Ectodermal cell (in vitro differentiated cells): Measurements from ENCODE around the gene OR52B4. TPM values are rescaled to one million over a fixed set of nuclear protein-coding genes. Genes with fewer than 3 reads are reported as not detected.
"Not testable (repeated sequence)": the region's sequence is repeated elsewhere in the genome, so short reads cannot be mapped to it uniquely, and the experiment has no call there.

ENCODE experiments used
- H3K27ac ChIP-seq: 2 replicates; pipeline ENCODE4 v1.7.0; 2013; ENCODE audit warnings: mild to moderate bottlenecking, low read depth, low read length; ENCODE audit not compliant: insufficient read depth, poor library complexity, severe bottlenecking
- H3K27me3 ChIP-seq: 2 replicates; pipeline ENCODE4 v1.7.0; 2013; ENCODE audit warnings: mild to moderate bottlenecking, low read length; ENCODE audit not compliant: insufficient read depth, control insufficient read depth, poor library complexity, severe bottlenecking
- H3K36me3 ChIP-seq: one replicate; pipeline ENCODE4 v1.7.0; 2013; ENCODE audit warnings: low read length; ENCODE audit not compliant: control insufficient read depth, insufficient read depth
- H3K4me1 ChIP-seq: one replicate; pipeline ENCODE4 v1.7.0; 2013; ENCODE audit warnings: low read length; ENCODE audit not compliant: control insufficient read depth, insufficient read depth
- H3K4me3 ChIP-seq: 2 replicates; pipeline ENCODE4 v1.7.0; 2013; ENCODE audit warnings: low read depth, low read length, control low read depth; ENCODE audit not compliant: insufficient read depth
- H3K9me3 ChIP-seq: 2 replicates; pipeline ENCODE4 v1.7.0; 2013; ENCODE audit warnings: mild to moderate bottlenecking, low read length, moderate library complexity; ENCODE audit not compliant: control insufficient read depth
- WGBS, 2 experiments: methylation state at CpG; one replicate each; pipeline ENCODE4 v1.1.7; 2013; ENCODE audit warnings: missing lambda C conversion rate in 2 of 2; 5-methylcytosine and 5-hydroxymethylcytosine counted together
- polyA plus RNA-seq, 4 experiments: library from polyadenylated mRNA; stranded (reverse); fragments of 50-300 nt; gene quantifications; one replicate each; pipeline ENCODE4 v1.2.3, GENCODE V29; 2013

The OR52B4 gene
- polyA plus RNA-seq (2013, experiment 1 of 4) = not detected
- polyA plus RNA-seq (2013, experiment 2 of 4) = not detected
- polyA plus RNA-seq (2013, experiment 3 of 4) = not detected
- polyA plus RNA-seq (2013, experiment 4 of 4) = not detected

DNA sequence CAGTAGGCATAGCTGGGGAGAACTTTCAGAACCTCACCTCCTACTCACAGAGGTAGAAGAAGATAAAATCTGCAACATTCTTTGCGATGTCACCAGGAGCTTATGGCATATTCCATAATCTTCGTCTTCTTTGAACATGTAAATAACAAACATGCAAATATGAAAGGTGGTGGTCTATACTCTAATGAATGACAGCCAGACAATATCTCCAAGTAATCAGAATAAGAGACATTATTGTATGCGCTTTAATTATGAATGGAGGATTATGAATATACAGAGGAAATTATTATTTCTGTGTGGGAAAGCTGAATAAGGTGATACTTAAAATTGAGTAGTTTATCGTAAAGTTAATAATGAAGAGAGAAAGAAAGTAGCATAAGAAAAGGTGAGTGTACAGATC lies at the start of gene OR52B4:
TSS of gene OR52B4 (minus strand) at position 101 of the 400 bp plus-strand sequence. CDS start at position 10, 91 bp downstream.
- Histone ChIP-seq H3K9me3 (no peaks in the 10 kb centered on the region), H3K27me3 (no peaks in the 10 kb centered on the region), H3K4me1 (no peaks in the 10 kb centered on the region), H3K4me3 (no peak within 1 kb of the TSS), H3K27ac (no peak within 1 kb of the TSS), H3K36me3 (no peaks in the 10 kb centered on the region)
- WGBS, 2 experiments = 82 to 96% methylated on average over 2 to 4 of the region's 4 CpGs

DNA sequence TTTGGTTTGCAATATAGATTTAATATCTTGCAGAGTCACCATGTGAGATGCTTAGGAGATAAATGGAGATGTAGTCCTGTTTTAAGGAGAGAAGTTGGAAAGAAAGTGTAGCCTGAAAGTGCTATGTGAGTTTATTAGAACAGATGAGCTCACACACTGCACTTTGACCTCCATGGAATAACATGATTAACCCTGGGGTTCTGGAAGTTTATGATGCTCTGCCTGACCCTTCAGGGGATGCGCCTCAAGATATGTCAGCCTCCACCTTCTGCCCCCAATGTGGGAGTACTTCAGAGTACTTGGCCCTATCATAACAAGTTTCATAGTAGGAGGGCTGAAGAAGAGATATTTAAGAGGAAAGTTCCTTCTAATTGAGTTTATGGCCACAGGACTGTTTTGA lies 48.6 kb upstream of the OR52B4 start:
- H3K36me3 ChIP-seq = no peaks in the 10 kb centered on the region
- H3K9me3 ChIP-seq = no peaks in the 10 kb centered on the region
- H3K27me3 ChIP-seq = no peaks in the 10 kb centered on the region
- no peak overlapping the region for H3K27ac ChIP-seq
- WGBS, 2 experiments = 80 to 95% methylated on average over 1 of the region's 1 CpG
- H3K4me3 ChIP-seq = no peak overlapping the region
- H3K4me1 ChIP-seq = no peaks in the 10 kb centered on the region

DNA sequence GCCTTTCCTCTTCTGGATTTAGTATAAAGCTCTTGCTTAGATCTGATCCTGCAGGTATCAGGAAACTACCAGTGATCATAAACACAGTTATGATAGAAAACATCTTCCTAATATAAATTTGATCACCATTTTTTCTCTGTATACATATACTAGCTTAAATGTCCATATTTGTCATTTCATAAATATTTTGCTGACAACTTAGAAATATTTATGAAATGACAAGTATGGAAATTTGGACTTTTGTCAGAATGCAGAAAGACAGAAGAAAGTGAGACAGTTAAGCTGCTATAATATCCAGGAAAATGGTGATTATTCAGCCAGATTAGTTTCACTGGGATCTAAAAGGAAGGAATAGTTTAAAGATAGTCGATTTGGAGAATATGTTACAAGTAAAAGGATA lies 48.1 kb upstream of the OR52B4 start:
- 84% methylated on average over 1 of the region's 1 CpG for WGBS, 2 experiments
- Histone ChIP-seq H3K27ac (no peak overlapping the region), H3K9me3 (no peaks in the 10 kb centered on the region), H3K36me3 (no peaks in the 10 kb centered on the region), H3K4me1 (no peaks in the 10 kb centered on the region), H3K4me3 (no peak overlapping the region), H3K27me3 (no peaks in the 10 kb centered on the region)

DNA sequence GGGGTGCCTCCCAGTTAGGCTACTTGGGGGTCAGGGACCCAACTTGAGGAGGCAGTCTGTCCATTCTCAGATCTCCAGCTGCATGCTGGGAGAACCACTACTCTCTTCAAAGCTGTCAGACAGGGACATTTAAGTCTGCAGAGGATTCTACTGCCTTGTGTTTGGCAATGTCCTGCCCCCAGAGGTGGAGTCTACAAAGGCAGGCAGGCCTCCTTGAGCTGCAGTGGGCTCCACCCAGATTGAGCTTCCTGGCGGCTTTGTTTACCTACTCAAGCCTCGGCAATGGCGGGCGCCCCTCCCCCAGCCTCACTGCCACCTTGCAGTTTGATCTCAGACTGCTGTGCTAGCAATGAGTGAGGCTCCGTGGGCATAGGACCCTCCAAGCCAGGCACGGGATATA lies 38.0 kb upstream of the OR52B4 start:
- H3K36me3 ChIP-seq, H3K27me3 ChIP-seq, H3K9me3 ChIP-seq, H3K4me1 ChIP-seq, H3K27ac ChIP-seq, H3K4me3 ChIP-seq: not testable (repeated sequence)
- WGBS, 2 experiments = 88 to 92% methylated on average over 6 of the region's 6 CpGs

DNA sequence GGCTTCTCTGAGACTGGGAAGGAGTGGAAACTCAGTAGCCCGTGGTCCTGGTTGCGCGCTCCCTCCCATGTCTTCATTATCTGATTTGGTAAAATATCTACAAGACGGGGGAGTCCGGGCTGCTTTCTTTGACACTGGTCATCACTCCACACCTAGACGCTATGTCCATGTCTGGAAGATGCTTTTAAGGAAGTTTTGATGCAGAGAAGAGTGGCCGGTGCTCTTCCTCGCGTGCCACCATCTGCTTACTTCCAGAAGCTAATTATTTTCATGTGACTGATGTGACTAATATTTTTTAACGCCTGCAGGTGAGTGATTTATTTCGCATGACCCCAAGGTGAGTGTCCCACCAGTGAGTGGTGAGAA lies 25.7 kb upstream of the OR52B4 start:
- H3K36me3 ChIP-seq = peaks cover 2% of the 10 kb centered on the region
- no peaks in the 10 kb centered on the region for H3K9me3 ChIP-seq
- H3K4me3 ChIP-seq = peak overlapping the region; percentile 62
- H3K27me3 ChIP-seq = no peaks in the 10 kb centered on the region
- no peaks in the 10 kb centered on the region for H3K4me1 ChIP-seq
- no peak overlapping the region for H3K27ac ChIP-seq
- WGBS, 2 experiments = 61 to 66% methylated on average over 11 of the region's 11 CpGs

DNA sequence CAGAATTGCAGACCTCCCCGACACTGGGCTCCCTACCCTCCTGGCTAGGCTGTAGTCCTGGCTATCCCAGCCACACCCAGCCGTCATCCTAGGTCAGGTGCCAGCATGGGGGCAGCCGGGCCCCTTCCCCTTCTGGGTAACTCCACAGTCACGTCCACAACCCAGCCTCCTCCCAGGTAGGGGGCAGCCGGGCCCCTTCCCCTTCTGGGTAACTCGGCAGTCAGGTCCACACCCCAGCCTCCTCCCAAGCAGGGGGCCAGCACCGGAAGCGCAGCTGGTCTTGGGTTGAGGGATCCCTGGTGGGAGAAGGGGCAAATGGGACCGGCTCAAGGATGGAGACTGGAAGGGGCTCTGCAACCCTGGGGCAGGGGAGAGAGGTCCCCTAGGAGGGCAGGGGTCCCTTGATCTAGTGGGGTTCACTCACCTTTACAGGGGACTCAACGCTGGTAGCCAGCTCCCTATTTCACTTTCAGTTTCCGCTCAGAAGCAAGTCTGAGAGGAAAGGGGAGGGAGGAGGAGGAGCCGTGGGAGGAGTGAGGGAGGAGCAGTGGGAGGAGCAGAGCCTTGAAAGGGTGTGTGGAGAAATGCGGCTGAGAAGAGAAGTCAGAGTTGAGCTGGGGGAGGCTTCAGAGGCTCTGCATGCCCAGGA lies 25.1 kb upstream of the OR52B4 start, which contains the start of gene TRIM21:
TSS of gene TRIM21 (minus strand) at position 494 of the 649 bp plus-strand sequence. CDS start 3,293 bp downstream, outside the sequence.
- 5 to 7% methylated on average over 13 of the region's 13 CpGs for WGBS, 2 experiments
- Histone ChIP-seq H3K9me3 (no peaks in the 10 kb centered on the region), H3K4me3 (peak within 1 kb of the TSS; percentile 62), H3K27me3 (no peaks in the 10 kb centered on the region), H3K4me1 (no peaks in the 10 kb centered on the region), H3K27ac (no peak within 1 kb of the TSS), H3K36me3 (peaks cover 2% of the 10 kb centered on the region)

DNA sequence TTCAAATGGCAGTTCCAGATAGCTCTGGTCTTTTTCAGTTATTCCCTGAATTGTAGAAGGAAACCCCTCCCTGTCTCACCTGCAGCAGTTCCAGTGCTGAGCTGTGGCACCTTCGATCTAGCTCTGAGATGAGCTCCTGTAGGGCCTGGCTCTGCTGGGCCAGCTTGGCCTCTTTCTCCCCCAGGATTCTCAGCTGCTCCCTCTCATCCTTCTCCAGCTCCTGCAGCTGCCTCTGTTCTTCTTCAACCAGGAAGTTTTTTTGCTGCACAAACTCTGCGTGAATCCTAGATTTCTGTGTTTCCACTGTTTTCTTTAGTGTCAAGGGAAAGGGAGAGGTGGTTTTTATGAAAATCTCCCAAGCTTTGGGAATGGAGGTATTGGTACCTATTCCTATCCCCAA lies 20.0 kb upstream of the OR52B4 start:
- WGBS, 2 experiments = 92 to 100% methylated on average over 2 of the region's 2 CpGs
- Histone ChIP-seq H3K27ac (no peak overlapping the region), H3K4me1 (no peaks in the 10 kb centered on the region), H3K9me3 (no peaks in the 10 kb centered on the region), H3K4me3 (no peak overlapping the region), H3K27me3 (no peaks in the 10 kb centered on the region), H3K36me3 (peaks cover 6% of the 10 kb centered on the region)

DNA sequence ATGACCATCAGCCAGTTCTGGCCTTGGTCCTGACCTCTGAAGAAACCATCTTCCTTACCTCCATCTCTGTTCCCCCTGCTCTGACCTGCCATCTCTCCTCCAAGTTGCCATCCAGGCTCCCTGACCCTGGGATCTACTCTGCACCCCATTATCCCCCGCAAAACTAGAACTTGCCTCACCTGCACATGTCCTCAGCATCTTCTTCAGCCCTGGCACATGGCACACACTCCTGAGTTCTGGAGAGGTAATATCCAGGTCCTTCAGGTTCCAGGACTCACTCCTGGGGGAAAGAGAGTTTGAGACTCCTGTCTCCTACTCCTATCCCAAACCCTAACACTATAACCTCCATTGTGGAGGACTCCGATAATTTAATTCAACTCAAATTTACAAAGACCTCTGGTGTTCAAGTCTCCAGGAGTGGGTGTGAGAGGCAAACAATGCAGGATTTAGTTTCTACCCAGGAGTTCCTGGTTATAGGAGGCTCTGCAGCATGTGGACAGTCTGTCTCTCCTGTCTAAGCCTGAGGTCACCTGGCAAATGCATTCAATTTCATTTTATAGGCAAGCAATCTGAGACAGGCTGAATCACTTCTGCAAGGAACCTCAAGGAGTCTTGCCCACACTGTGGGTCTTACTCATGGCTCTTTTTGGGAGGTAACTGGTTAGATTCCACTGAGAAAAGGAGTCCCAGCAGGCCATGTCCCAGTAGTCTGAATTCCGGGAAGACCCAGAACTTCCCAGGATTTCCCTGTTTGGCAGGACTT lies 18.0 kb upstream of the OR52B4 start:
- Histone ChIP-seq H3K4me3 (no peak overlapping the region), H3K4me1 (no peaks in the 10 kb centered on the region), H3K9me3 (no peaks in the 10 kb centered on the region), H3K27me3 (no peaks in the 10 kb centered on the region), H3K27ac (no peak overlapping the region), H3K36me3 (peaks cover 6% of the 10 kb centered on the region)
- WGBS, 2 experiments = 88 to 93% methylated on average over 2 to 3 of the region's 3 CpGs

DNA sequence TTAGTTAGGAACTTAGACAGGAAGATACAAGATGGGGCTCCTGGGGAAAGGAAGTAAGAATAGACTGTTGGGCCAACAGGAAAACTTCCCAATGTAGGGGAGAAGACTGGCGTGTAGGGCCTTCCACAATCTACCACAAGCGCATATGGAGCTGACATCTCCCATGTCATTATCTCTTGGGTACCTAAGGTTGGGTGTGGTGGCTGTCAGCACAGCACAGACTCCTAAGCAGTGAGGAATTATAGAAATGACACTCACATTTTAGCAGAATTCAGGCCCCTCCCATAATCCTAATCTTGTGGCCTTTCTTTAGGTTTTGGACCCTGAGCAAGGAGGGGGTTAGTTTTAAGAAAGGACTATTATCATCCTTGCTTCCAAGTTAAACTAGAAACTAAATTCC lies 13.7 kb upstream of the OR52B4 start:
- Histone ChIP-seq H3K36me3 (peaks cover 4% of the 10 kb centered on the region), H3K4me3 (no peak overlapping the region), H3K27ac (no peak overlapping the region), H3K4me1 (no peaks in the 10 kb centered on the region), H3K9me3 (no peaks in the 10 kb centered on the region), H3K27me3 (no peaks in the 10 kb centered on the region)
- 95 to 96% methylated on average over 2 of the region's 2 CpGs for WGBS, 2 experiments

DNA sequence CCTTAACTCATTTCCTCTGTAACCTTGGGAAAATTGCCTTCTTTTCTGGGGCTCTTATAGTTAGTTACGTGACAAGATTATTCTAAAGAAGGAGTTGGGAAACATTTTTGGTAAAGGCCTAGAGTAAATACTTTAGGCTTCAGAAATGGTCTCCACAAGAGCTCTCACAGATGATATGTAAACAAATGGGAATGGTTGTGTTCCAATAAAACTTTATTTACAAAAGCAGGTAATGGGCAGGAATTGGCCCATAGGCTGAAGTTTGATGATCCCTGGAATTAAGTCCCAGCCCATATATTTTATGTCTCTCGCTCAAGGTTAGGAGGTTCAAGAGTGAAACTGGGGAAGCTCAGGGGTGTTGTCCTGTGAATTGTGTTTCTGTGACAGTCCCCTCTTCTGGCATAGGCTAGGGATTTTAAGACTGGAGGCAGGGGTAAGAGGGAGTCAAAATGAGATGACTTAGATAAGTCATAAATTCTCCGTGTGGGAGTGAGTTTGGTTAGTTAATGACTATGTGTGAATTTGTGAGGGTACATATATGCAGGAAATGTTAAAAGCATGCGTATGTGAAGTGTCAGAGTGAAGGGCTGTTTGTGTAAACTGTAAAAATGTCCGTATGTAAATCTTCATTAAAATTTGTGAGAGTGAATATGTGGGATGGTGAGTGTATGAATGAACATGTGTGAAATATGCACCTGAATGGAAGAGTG lies 7.4 kb upstream of the OR52B4 start:
- Histone ChIP-seq H3K27ac (no peak overlapping the region), H3K4me3 (no peak overlapping the region), H3K36me3 (no peaks in the 10 kb centered on the region), H3K4me1 (no peaks in the 10 kb centered on the region), H3K27me3 (no peaks in the 10 kb centered on the region), H3K9me3 (no peaks in the 10 kb centered on the region)
- WGBS, 2 experiments = 89 to 90% methylated on average over 5 of the region's 5 CpGs
